WTC11 (cell line): ENCODE results near the gene ATP13A4.

Source experiments
- CREB1 ChIP-seq: sonication (generic); formaldehyde crosslinking; IDR thresholded peaks from 2 replicates; pipeline ENCODE4 v1.8.0; 2023; ENCODE audit warnings: mild to moderate bottlenecking, missing genetic modification reagents
- CTCF ChIP-seq: fragments of 200-600 bp; IDR thresholded peaks from 2 replicates; pipeline ENCODE4 v1.8.0; 2022; ENCODE audit warnings: antibody characterized with exemption
- HMGA2 ChIP-seq: fragments of 250-450 bp; sonication (Bioruptor Pico); IDR thresholded peaks from 2 replicates; pipeline ENCODE4 v1.4.0; 2021; ENCODE audit warnings: mild to moderate bottlenecking, moderate library complexity
- MYBL2 ChIP-seq: sonication (generic); formaldehyde crosslinking; IDR thresholded peaks from 2 replicates; pipeline ENCODE4 v1.8.1; 2023; ENCODE audit warnings: mild to moderate bottlenecking, moderate library complexity, missing genetic modification reagents
- SP1 ChIP-seq: sonication (generic); formaldehyde crosslinking; conservative IDR thresholded peaks from 2 replicates; pipeline ENCODE4 v1.8.1; 2022; ENCODE audit warnings: missing genetic modification reagents
- ZNF138 ChIP-seq: sonication (generic); formaldehyde crosslinking; conservative IDR thresholded peaks from 2 replicates; pipeline ENCODE4 v1.8.1; 2022; ENCODE audit warnings: mild to moderate bottlenecking, moderate library complexity, missing genetic modification reagents
- ZNF671 ChIP-seq: fragments of 250-450 bp; sonication (Bioruptor Pico); IDR thresholded peaks from 2 replicates; pipeline ENCODE4 v1.8.0; 2021; ENCODE audit warnings: mild to moderate bottlenecking

DNA sequence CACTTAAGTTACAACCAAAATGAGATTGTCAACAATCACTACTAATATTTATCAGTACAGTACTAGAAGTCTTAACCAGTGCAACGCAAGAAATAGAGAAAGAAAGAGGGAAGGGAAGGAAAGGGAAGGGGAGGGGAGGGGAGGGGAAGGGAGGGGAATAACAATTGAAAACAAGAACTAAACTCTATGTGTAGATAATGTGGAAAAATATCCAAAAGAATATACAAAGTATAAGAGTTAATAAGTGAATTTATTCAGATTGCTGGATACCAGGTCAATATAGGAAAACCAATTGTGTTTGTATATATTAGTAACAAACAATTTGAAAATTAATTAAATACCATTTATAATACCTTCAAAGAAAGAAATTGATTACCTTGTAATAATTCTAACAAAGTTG, 186.8 kb downstream of the ATP13A4 start:
- no peak for TF ChIP-seq CREB1 (CRISPR knock-in tag)
- TF ChIP-seq HMGA2 (CRISPR knock-in tag), result no peak
- TF ChIP-seq CTCF, result no peak
- no peak for TF ChIP-seq ZNF138 (CRISPR knock-in tag)
- TF ChIP-seq MYBL2 (CRISPR knock-in tag), result no peak
- TF ChIP-seq ZNF671 (CRISPR knock-in tag), result no peak
- no peak for TF ChIP-seq SP1 (CRISPR knock-in tag)
